ENCODE results near the gene DAAM2. TPM values are rescaled to one million over a fixed set of nuclear protein-coding genes. Genes with fewer than 3 reads are reported as not detected.

DAAM2 gene
- polyA plus RNA-seq, 1 donor (not counting 4 experiments of a cell fraction or from before 2014, with no cell fraction given) = not detected

DNA sequence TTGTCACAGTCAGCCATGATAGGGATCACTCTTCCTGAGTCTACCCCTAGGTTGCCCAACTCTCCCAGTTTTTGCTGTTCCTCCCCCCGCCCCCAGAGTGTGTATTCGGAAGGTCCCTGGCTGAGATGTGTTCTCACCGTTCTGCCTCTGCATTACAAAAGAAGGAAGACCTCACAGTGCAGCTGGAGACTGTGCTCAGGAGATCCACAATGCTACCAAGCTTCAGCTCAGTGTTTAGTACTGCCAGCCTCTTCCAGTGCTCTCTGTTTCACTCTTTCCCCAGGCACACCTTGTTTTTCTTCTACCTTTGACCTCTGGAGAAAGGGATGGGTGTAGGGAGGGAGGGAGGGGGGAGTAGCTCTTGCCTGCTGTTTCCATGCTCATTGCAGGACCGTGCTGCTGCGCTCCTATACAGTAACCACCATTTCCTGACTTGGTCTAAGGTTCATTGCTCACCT lies 155.5 kb downstream of the DAAM2 start:
- Histone ChIP-seq H3K36me3 (ENCODE audit: control insufficient read depth in 2 of 2, extremely low read depth in 1 of 2, insufficient read depth in 2 of 2, low read length in 2 of 2) (no peaks in the 10 kb centered on the region), H3K27ac (ENCODE audit: control insufficient read depth, insufficient read depth, low read length) (no peak overlapping the region), H3K4me1 (ENCODE audit: control insufficient read depth, extremely low read depth, insufficient read depth, low read length) (peaks cover 8% of the 10 kb centered on the region), H3K27me3 (ENCODE audit: control insufficient read depth, extremely low read depth, insufficient read depth, low read length) (no peaks in the 10 kb centered on the region), H3K9ac (ENCODE audit: control insufficient read depth, extremely low read depth, insufficient read depth, low read length) (no peak overlapping the region), H3K79me2 (ENCODE audit: control insufficient read depth, insufficient read depth, low read length) (no peaks in the 10 kb centered on the region), H2AFZ (ENCODE audit: control insufficient read depth, low read length) (no peak overlapping the region), H3K9me1 (ENCODE audit: control insufficient read depth, extremely low read depth, insufficient read depth, low read length) (no peaks in the 10 kb centered on the region), H4K20me1 (ENCODE audit: control insufficient read depth, extremely low read depth, insufficient read depth, low read length) (no peaks in the 10 kb centered on the region), H3K4me3 (ENCODE audit: control insufficient read depth in 2 of 3, extremely low read depth in 1 of 3, insufficient read depth in 2 of 3, low read depth in 1 of 3, low read length in 3 of 3) (no peak overlapping the region), H3K4me2 (ENCODE audit: control insufficient read depth, extremely low read depth, insufficient read depth, low read depth, low read length) (no peak overlapping the region), H3K9me3 (ENCODE audit: control insufficient read depth, low read depth, low read length) (no peaks in the 10 kb centered on the region)
- dilution Hi-C loops (cut with MboI; ENCODE audit: extremely low pct_ligation_motif_present, low sequenced_read_pairs) = no loop called here
- FAIRE-seq (no peak), DNase-seq (ENCODE audit: low read depth, low spot score) (no peak)
- no peak for TF ChIP-seq EZH2 (IDR thresholded peaks at IDR 0.05; ENCODE audit: low read length)
- TF ChIP-seq, protein P1, sequence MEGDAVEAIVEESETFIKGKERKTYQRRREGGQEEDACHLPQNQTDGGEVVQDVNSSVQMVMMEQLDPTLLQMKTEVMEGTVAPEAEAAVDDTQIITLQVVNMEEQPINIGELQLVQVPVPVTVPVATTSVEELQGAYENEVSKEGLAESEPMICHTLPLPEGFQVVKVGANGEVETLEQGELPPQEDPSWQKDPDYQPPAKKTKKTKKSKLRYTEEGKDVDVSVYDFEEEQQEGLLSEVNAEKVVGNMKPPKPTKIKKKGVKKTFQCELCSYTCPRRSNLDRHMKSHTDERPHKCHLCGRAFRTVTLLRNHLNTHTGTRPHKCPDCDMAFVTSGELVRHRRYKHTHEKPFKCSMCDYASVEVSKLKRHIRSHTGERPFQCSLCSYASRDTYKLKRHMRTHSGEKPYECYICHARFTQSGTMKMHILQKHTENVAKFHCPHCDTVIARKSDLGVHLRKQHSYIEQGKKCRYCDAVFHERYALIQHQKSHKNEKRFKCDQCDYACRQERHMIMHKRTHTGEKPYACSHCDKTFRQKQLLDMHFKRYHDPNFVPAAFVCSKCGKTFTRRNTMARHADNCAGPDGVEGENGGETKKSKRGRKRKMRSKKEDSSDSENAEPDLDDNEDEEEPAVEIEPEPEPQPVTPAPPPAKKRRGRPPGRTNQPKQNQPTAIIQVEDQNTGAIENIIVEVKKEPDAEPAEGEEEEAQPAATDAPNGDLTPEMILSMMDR (optimal IDR thresholded peaks at IDR 0.05 in 1 of 3, IDR thresholded peaks at IDR 0.05 in 1 of 3, conservative IDR thresholded peaks at IDR 0.05 in 1 of 3; ENCODE audit: extremely low read depth in 1 of 3, insufficient read depth in 2 of 3, low read length in 3 of 3) = no peak

DNA sequence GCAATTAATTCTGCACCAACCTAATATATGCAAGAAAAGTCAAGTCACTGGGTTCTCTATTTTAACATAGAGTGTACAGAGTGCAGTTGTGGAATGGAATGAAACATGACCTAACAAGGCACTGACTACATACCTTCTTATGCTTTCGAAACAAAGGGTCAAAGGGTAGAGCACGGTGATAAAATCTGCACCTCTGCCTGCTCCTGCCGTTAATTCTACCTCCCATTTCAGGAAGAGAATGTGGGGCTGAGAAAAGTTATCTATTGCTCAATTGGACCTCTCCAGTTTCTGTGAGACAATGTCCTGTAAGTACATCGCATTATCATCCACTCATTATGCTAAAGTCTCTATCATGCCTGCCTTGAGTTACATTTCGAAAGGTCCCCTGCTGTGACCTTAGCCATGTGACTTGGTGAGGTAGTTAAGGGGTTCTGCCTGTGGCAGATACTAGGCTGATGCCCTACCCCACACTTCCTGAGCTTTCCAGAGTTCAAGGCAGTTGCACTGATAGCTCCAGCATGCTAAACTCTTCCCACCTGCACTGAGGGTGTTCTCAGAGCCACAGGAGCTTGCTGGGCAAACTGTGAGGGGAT lies 156.1 kb downstream of the DAAM2 start:
- Histone ChIP-seq H3K4me1 (ENCODE audit: control insufficient read depth, extremely low read depth, insufficient read depth, low read length) (peaks cover 8% of the 10 kb centered on the region), H3K27me3 (ENCODE audit: control insufficient read depth, extremely low read depth, insufficient read depth, low read length) (no peaks in the 10 kb centered on the region), H3K36me3 (ENCODE audit: control insufficient read depth in 2 of 2, extremely low read depth in 1 of 2, insufficient read depth in 2 of 2, low read length in 2 of 2) (no peaks in the 10 kb centered on the region), H3K4me2 (ENCODE audit: control insufficient read depth, extremely low read depth, insufficient read depth, low read depth, low read length) (no peak overlapping the region), H3K9me3 (ENCODE audit: control insufficient read depth, low read depth, low read length) (no peaks in the 10 kb centered on the region), H2AFZ (ENCODE audit: control insufficient read depth, low read length) (no peak overlapping the region), H4K20me1 (ENCODE audit: control insufficient read depth, extremely low read depth, insufficient read depth, low read length) (no peaks in the 10 kb centered on the region), H3K9me1 (ENCODE audit: control insufficient read depth, extremely low read depth, insufficient read depth, low read length) (no peaks in the 10 kb centered on the region), H3K79me2 (ENCODE audit: control insufficient read depth, insufficient read depth, low read length) (no peaks in the 10 kb centered on the region), H3K4me3 (ENCODE audit: control insufficient read depth in 2 of 3, extremely low read depth in 1 of 3, insufficient read depth in 2 of 3, low read depth in 1 of 3, low read length in 3 of 3) (no peak overlapping the region), H3K27ac (ENCODE audit: control insufficient read depth, insufficient read depth, low read length) (no peak overlapping the region), H3K9ac (ENCODE audit: control insufficient read depth, extremely low read depth, insufficient read depth, low read length) (no peak overlapping the region)
- TF ChIP-seq EZH2 (IDR thresholded peaks at IDR 0.05; ENCODE audit: low read length) = no peak
- TF ChIP-seq, protein P1 (optimal IDR thresholded peaks at IDR 0.05 in 1 of 3, IDR thresholded peaks at IDR 0.05 in 1 of 3, conservative IDR thresholded peaks at IDR 0.05 in 1 of 3; ENCODE audit: extremely low read depth in 1 of 3, insufficient read depth in 2 of 3, low read length in 3 of 3) = no peak
- dilution Hi-C loops (cut with MboI; ENCODE audit: extremely low pct_ligation_motif_present, low sequenced_read_pairs) = no loop called here
- DNase-seq (ENCODE audit: low read depth, low spot score) = no peak
- no peak for FAIRE-seq
